LHCN-M2 (cell line): ENCODE measurements around the gene COL23A1. TPM values are rescaled to one million over a fixed set of nuclear protein-coding genes. Genes with fewer than 3 reads are reported as not detected.
"Not testable (repeated sequence)": the region's sequence is repeated elsewhere in the genome, so short reads cannot be mapped to it uniquely, and the experiment has no call there.

ENCODE experiments used
- DNase-seq: peaks from one replicate; pipeline ENCODE4 v3.0.0-alpha.2; 2012; ENCODE audit warnings: low read depth
- total RNA-seq: library from RNA; depleted of rRNA; stranded (reverse); fragments of >200 nt; gene quantifications from 2 replicates; pipeline ENCODE4 v1.2.3, GENCODE V29; 2014

The COL23A1 gene
- total RNA-seq, 1 experiment from 2014 or later, result not detected

GRCh38 chr5:178271726-178272479, 318.3 kb downstream of the COL23A1 start:
- no peak for DNase-seq

GRCh38 chr5:178271231-178271630, 319.0 kb downstream of the COL23A1 start:
- DNase-seq, result no peak

GRCh38 chr5:178269499-178269898, 320.7 kb downstream of the COL23A1 start:
- no peak for DNase-seq

GRCh38 chr5:178267876-178268275, 322.3 kb downstream of the COL23A1 start:
- no peak for DNase-seq

GRCh38 chr5:178267245-178267644, 322.9 kb downstream of the COL23A1 start:
- no peak for DNase-seq

- DNase-seq, result no peak
Measured at GRCh38 chr5:178266581-178266980, 323.6 kb downstream of the COL23A1 start.

GRCh38 chr5:178265746-178266145, 324.4 kb downstream of the COL23A1 start:
- DNase-seq, result no peak

GRCh38 chr5:178264044-178264443, 326.1 kb downstream of the COL23A1 start:
- DNase-seq, result no peak

- no peak for DNase-seq
Measured at GRCh38 chr5:178261666-178262600, 328.3 kb downstream of the COL23A1 start.

- no peak for DNase-seq
Measured at GRCh38 chr5:178259623-178260536, 330.3 kb downstream of the COL23A1 start.

- no peak for DNase-seq
Measured at GRCh38 chr5:178257650-178258049, 332.5 kb downstream of the COL23A1 start.

GRCh38 chr5:178256746-178257145, 333.4 kb downstream of the COL23A1 start:
- no peak for DNase-seq

- DNase-seq, result not testable (repeated sequence)
Measured at GRCh38 chr5:178253632-178254031, 336.6 kb downstream of the COL23A1 start.

GRCh38 chr5:178252258-178252657, 337.9 kb downstream of the COL23A1 start:
- DNase-seq, result no peak

- DNase-seq, result no peak
Measured at GRCh38 chr5:178250263-178250662, 339.9 kb downstream of the COL23A1 start.

- peak; percentile 50 for DNase-seq
Measured at GRCh38 chr5:178249191-178249989, 340.8 kb downstream of the COL23A1 start.

GRCh38 chr5:178248750-178249149, 341.4 kb downstream of the COL23A1 start:
- no peak for DNase-seq

- DNase-seq, result no peak
Measured at GRCh38 chr5:178247481-178248456, 342.4 kb downstream of the COL23A1 start.

- no peak for DNase-seq
Measured at GRCh38 chr5:178246624-178247279, 343.4 kb downstream of the COL23A1 start.
